GM19372 (cell line): ENCODE results near the gene CASZ1.

ENCODE experiments used
- ATAC-seq: cut with Tn5 transposase; IDR thresholded peaks from one replicate; pipeline ENCODE4 v1.9.1; 2021; ENCODE audit warnings: mild to moderate bottlenecking, low read depth, moderate library complexity; ENCODE audit not compliant: unreplicated experiment

Gene CASZ1

DNA sequence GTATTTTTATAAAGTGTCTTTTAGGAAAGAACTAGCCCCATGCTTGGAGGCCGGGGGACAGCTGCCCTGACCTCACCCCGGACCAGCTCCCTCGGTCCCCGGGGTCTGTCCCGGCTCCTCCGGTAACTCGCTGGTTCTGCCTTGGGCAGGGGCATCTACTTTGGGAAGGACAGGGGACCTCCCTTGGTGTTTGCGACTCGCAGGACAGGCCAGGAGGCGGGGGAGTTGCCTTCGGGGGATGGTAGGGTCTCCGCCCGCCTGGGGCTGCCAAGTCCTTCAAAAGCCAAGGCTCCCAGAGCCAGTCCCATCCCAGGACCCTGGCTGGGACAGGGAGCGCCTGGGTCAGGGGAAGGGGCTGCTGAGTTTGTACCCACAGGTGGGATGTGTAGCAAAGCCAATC, 163.8 kb downstream of the CASZ1 start:
- ATAC-seq = no peak

DNA sequence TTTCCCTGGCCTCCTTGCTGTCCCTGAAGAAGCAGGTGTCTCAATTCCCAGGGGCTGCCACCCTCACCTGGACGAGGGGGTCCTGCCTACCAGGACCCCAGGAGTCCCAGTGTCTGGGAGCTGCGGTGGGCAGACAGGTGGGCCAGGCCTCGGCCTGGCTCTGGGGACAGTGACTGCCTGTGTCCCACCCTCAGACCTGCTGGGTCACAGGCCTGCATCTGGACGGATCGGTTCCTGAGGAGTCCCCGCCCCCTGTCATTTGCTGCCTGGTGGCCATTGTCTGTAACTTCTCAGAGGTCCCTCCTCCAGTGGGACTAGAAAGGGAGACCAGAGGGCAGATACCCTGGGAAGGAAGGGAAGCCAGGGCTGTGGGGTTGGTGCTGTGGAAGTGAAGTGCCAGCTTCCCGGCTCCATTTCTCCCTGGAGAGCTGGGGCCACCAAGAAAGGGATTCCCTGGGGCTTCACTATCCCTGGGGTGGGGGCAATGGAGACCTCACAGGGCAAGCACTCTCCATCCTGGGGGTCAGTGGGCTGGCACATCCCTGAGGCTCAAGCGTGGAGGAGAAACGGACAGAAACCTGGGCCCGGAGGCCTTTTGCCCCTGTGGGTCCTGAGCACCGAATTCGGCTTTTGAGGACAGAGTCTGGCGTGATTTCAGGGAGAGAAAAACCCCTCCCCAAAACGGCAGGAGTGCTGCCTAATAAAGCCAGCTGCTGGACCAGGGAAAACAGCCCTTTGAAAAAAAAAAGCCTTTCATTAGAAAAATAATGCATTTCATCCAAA, 164.4 kb downstream of the CASZ1 start:
- no peak for ATAC-seq

DNA sequence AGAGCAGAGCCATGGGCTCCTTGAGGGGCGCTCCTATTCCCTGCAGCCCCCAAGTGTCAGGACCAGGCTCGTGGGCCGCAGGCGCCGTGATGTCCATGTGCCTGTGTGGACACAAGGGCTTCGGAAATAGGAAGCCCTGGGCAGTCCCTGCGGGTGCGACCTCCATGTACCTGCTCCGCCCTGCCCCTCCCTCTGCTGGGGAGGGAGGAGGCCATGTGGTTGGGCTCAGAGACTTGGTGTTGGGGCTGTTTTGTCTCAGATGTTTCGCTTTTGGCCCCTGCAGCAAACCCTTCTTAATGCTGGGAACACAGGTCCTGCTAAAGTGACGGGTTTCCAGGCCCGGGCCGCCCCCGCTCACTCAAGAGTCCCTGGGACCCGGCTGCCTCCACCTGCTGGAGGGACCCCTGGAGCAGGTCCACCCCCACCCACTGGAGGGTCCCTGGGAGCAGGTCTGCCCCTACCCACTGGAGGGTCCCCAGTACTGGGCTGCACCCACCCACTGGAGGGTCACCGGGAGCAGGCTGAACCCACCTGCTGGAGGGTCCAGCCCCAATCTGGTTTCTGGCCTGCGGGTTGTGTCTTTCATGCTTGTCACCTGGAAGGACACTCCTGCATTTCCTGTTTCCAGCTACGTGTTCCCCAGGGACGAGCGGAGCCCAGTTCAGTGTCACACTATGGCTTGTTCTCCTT, 165.2 kb downstream of the CASZ1 start:
- ATAC-seq = no peak

DNA sequence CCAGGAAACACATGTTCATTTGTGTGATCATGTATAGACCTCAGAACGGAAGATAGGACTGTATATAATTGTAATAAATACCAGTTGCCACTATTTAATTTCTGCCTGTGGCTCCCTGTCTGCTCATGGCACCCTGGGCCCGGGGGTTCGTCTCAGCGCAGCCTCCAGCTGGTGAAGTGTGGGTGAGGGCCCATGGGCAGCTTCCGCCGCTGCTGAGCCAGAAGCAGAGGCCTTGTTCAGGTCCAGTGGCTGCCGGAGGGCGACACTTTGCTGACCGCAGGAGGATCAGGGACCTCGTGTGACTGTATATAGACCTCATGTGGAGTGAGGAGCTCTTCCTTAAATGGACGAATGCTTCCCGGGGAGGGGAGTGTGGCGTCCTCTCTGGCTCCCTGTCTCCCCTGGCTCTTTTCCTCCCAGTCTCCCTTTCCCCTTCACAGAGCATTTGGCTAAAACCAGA, 165.8 kb downstream of the CASZ1 start:
- no peak for ATAC-seq

DNA sequence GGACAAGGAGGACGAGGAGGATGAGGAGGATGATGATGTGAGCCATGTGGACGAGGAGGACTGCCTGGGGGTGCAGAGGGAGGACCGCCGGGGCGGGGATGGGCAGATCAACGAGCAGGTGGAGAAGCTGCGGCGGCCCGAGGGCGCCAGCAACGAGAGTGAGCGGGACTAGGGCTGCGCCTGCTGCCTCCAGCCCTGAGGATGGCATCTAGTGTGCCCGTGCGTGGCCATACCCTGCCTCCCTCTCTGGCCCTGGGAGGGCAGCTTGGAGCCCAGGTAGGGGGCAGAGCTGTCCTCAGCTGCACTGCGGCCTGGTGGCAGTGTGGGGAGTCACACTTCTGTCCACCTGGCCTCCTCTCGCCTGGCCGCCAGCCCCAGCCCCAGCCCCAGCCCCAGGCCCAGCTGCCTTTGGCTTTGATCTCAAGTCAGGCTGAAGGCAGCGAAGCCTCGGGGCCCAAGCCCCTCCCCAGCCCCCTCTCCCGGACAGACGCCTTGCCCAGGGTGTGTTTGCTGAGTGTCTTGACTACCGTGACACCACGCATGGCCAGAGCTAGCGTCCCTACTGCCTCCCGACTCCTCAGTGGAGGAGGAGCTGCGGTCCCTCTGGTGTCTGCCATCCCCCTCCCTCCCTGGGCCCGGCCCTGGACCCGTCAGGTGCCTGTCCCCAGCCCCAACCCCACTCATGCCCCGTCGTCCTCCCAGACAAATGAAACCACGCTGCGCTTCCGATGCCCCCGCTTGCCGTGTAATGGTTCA, 166.5 kb downstream of the CASZ1 start:
- no peak for ATAC-seq

DNA sequence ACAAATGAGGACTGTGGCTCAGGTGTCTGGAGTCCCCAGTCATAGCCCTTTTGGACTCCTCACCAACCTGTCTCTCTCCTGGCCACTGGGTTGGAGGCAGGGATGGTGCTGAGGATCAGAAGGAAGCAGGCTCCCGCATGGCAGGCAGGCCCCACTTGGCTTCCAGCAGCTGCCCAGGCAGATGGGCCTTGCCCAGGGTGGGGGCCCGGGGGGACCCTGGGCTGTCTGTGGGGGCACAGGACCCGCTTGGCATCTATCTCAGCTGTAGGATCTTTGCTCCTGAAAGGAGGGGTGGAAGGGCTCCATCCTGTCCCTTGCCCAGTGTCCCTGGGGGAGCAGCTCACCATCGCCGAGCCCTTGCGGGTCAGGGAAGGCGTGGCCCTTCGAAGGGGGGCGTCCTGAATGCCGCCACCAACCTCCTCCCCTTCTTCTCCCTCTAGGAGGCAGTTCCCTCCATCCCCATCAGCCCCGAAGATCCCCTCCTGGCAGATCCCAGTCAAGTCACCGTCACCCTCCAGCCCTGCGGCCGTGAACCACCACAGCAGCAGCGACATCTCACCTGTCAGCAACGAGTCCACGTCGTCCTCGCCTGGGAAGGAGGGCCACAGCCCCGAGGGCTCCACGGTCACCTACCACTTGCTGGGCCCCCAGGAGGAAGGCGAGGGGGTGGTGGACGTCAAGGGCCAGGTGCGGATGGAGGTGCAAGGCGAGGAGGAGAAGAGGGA, 167.2 kb downstream of the CASZ1 start:
- ATAC-seq = no peak

DNA sequence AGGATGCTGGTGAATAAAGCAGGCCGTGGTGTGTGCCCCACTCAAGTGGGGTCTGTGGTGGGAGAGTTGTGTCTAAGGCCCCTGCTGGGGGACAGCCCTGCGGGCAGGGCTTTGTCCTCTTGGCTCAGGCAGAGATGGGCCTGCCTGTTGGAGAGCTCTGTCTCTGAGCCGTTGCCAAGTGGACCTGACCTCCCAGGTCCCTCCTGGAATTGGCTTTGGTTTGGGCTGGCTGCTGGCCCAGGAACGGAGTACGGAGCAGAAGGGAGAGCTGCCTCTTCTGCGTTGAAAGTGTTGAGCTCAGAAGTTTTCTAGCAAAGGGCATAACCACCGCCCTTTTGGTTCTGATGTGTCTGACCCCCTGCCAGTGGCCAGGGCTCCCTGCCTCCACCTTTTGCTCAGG, 167.8 kb downstream of the CASZ1 start:
- no peak for ATAC-seq

DNA sequence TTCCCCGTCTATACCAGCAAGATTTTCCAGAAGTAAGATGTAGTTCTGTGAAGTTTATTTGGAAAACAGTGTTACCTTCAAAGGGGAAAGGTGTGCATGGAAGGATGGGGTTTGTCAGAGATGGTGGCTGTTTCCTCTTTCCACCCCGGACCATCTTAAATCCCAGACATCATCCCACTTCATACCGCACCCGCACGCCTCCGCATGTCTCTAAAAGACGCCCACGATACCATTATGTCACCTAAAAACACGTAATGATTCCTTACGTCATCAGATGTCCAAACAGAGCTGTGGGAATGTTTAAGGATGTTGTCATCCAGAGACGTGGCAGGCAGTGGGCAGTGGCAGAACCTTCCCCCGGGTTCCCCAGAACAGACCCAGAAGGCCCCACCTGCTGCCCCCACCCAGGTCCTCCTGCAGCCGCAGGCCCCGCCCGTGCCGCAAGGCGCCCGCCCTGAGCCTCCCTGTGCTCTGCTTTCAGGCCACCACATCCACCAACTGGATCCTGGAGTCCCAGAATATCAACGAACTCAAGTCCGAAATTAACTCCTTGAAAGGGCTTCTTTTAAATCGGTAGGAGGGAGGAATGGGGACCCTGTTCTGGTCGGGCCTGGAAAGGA, 169.5 kb downstream of the CASZ1 start:
- no peak for ATAC-seq

DNA sequence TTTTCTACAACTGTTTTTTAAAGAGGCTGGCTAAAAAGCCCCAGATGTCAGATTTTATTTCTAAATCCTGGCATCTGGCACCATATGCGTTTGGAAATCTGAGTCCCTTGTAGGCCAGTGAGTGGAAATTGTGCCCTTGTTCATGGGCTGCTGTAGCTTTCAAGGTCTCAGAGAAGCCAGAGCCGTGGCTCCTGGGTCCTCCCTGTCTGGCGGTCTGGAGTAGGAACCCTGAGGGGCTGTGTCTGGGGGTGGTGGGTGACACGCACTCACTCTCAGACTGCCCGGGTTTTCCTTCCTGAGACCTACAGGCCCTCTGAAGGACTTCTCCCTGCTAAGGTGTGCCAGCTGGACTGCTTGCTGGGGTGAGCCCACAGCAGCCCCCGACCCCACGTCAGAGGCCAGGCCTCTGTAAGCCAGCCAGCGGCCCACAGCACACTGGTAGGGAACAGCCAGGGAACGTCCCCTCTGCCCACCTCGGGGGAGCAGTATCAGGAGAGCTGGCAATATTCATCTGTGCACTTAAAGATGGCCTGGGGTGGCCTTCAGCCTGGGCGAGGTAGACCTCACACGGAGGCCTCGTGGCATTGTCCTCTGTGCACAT, 170.2 kb downstream of the CASZ1 start:
- no peak for ATAC-seq

DNA sequence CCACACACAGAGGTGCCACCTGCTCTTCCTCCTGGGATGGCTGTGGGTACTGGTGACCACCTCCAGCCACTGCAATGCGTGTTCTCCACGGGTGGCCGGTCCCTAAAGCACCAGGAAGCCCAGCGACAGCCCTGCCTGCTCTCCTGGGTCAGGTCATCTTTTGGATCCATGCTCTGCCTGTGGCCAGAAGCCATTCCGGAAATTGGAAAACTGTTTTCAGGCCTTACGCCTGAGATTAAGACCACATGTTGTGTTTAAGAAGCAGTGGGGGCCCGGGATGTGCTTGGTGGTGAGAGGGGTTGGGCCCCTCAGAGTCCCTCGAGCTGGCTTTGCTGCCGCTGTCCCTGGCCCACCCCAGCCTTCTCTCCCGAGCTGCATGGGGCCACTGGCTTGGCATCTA, 170.9 kb downstream of the CASZ1 start:
- no peak for ATAC-seq

DNA sequence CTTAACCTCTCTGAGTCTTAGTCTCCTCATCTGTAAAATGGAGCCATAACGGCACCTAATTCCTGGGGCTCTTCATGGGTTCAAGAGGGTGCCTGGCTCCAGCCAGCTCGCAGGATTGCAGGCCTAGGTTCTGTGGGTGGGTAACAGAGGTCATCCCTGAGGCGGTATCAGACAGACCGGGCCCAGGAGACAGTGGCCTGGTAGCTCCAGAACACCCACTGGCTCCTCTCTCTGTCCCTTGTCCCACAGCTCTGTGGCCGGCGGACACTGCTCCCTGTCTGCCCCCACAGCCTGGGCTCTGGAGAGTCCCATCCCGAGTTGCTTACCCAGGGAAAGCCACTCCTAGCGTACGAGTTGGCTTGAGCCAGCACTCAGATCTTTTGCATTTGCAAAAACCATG, 171.4 kb downstream of the CASZ1 start:
- ATAC-seq = no peak

DNA sequence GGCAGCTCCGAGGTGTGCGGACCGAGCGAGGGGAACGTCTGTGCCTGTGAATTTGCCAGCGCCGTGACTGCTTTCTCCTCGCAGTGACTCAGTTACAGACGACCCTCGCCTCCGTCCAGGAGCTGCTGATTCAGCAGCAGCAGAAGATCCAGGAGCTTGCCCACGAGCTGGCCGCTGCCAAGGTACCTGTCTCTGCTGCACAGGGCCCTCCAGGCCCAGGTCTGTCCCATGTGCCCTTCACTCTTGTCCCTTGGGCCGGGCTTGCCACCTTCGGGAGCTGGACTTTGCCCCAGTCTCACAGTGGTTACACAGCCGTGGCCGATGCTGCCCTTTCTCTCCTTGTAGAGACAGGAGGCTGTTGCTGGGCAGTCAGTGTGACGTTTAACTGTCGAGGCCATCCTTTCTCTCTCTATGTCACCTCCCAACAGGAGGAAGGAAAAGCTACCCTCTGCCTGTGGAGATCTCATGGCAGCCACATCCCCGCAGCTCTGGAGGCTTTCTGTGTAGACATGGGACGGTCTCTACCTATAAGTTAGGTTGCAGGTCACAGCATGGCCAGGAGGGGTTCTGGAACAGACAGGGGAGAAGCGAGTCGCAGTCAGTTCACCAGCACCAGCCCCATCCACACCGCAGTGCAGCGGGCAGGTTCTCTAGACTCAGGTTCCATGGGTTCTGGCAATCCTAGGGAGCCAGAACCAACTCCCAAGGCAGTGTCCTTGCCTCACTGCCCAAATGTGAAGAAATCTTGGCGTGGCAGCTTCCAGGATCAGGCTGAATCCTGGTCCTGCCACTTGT, 172.0 kb downstream of the CASZ1 start:
- ATAC-seq = no peak

DNA sequence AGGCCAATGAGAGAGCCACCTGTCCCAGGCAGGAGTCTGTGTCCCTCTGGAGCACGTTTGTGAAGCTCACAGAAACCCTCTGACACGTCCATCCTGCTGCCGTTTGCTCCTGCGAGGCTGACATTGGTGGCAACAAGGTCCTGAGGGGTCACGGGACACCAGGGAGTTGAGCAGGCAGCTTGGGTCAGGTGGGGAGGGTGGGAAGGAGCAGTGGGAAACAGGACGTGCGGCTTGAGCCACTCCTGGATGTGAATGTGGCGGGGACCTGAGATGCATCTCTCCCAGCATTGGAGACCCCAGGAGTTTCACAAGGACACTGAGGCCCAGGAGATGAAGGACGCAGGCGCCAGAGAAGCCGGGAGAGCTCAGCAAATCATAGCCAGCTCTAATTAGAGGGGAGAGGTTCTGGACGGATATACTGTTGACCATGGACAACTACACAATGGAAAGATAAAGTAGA, 172.7 kb downstream of the CASZ1 start:
- ATAC-seq = no peak

DNA sequence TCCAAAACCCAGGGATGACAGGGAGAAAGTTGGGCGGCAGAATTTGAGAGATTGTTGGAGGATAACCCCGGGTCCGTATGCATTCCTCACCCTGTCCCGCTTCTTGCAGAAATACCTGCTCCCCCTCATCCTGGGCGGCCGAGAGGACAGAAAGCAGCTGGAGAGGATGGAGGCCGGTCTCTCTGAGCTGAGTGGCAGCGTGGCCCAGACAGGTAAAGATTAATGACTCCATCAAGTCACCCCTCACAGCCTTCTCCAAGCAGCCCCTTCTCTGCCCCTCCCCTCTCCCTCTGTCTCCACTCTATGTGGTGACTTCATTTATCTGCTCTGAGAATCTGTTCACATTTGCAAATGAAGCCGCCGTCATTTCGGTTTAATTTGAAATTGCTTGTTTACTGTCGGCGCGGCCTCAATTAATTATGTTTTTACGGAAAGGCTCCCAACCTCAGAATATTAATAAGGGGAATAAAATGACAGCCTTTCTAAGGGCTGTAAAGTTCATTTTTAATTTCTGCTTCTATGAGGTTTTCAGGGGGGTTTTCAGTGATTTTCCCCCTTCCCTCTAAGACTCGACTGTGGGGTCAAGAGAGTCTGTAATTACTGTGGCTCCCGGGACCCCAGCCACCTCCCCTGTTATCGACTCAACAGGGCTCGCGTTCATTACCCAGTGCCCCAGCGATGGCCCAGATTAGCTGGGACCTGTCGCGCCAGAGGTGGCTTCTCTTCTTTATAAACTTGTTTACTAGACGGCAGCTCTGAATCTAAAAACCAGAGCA, 173.3 kb downstream of the CASZ1 start:
- no peak for ATAC-seq

DNA sequence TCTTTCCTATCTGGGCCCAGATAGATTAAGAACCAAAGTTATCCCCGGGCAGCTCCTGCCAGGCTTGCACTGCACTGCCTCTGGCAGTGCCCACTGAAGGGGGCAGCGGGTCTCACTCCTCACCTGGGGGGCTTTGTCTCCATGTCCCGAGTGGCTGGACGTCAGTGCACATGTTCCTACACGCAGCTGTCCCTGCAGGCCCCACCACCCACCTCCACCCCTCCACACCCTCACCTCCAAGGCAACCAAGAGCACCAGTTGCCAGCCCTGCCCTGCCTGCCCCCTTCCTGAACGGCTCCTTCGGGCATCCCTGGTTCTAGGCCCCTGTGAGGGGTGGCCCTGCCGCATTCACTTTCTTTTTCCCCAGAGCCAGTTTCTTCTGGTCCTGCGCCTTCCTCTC, 174.5 kb downstream of the CASZ1 start:
- ATAC-seq = no peak

DNA sequence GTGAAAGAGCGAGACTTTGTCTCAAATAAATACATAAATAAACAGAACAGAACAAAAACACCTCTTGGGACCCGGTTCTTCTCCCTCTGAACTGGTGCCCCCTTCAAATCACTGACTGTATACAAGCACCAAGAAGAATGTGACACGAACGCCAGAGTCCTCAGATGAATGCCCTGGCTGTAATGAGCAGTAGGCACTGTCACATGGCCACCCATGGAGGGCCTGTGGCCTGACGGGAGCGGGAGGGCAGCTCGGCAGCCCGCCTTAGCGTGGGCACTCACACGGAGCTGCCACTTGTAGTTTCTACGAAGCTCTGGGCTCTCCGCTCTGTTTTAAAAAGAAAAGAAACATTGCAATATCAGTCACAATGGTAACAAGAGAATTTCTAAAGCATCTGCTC, 175.7 kb downstream of the CASZ1 start:
- ATAC-seq = no peak

DNA sequence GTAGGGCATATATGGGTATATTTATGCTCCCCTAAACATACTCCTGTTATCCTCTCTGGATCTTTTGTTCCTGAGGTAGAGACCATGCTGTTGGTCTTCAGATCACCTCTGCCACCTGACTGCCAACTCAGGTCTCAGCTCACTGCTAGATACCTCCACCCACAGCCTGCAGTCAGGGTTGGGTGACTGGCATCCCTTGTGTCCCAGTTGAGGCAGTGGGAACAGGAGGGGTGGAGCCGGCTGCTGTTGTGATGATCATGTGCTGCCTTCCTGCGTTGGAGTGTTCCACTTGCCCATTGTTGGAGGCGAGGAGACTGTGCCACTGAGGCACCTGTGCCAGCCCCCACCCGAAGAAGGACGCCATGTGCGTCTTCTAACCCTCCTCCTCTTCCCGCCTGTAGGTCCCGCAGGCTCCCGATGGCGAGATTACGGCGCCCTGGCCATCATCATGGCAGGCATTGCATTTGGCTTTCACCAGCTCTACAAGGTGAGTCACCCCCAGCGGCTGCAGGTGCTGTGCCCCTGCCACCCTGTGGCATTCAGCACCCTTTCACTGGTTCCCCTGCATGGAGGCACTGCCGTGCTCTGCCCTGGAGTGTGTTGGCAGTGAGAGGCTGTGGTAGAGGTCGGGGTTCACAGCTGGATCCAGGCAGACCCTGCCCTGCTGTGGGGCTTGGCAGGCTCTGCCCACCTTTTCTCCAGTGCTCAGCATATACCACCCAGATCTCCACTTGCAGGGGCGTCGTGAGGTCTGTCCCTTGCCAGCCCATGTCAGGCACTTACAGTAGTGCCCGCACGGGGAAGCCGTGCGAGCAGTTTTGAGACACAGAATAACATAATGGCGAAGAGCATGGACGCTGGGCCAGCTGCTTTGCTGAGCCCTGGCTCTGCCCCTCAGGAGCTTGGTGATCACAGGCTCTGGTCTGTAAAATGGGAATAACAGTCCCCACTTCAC, 178.2 kb downstream of the CASZ1 start:
- no peak for ATAC-seq
